SIG-M5 treated with dmso at 0.1 percent for 504 hours (cell line): ENCODE data around the gene MICAL3.

Experiments
- DNase-seq: peaks from one replicate; lab custom pipeline; 2025; ENCODE audit not compliant: unreplicated experiment; lab: John Stamatoyannopoulos, UW

The MICAL3 gene

GRCh38 chr22:17917490-17917983, 106.8 kb downstream of the MICAL3 start:
- no peak for DNase-seq

GRCh38 chr22:17916226-17916889, 108.0 kb downstream of the MICAL3 start:
- no peak for DNase-seq

GRCh38 chr22:17915676-17916075, 108.7 kb downstream of the MICAL3 start:
- no peak for DNase-seq

- DNase-seq: no peak
Measured at GRCh38 chr22:17915188-17915587, 109.2 kb downstream of the MICAL3 start.

DNA sequence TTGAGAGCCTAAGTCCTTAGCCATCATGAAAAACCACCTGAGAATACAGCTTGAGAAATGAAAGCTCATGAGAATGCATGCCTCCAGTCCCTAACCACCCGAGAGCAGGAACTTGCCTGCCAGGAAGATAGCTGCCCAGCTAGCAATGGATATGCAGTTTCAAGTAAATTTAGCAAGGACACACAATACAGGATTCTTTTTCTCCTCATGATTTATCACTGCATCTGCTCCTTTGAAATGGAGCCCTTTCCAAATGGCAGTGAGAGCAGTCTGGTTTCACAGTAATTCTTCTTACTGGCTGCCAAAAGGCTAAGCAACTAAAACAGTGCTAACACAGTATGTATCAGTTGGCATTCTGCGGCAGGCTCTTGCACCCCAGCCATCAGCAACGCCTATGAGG, 109.9 kb downstream of the MICAL3 start:
- no peak for DNase-seq

DNA sequence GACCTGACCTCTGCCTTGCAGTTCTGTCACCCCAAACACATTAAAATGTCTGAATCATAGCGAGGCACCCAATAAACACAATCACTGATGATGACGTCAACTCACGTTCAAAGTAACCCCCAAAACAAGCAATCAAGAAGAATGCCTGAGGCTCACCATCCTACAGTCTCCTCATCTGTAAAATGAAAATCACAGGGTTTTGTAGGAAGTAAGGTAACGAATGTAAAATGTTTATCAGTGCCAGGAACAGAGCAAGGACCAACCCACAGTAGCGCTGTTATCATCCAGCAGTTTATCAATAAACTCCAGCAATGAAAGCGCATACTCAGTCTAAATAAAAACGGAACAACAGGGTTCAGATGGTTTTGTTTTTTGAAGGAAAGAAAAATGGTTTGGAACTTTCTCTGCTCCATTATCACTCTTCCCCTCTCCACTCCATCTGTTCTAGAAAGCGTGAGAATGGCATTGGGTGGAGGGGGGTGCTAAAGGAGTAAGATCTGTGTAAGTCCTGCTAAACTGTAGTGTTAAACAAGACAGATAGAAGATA, 110.5 kb downstream of the MICAL3 start:
- no peak for DNase-seq

- no peak for DNase-seq
Measured at GRCh38 chr22:17912945-17913721, 111.2 kb downstream of the MICAL3 start.

DNA sequence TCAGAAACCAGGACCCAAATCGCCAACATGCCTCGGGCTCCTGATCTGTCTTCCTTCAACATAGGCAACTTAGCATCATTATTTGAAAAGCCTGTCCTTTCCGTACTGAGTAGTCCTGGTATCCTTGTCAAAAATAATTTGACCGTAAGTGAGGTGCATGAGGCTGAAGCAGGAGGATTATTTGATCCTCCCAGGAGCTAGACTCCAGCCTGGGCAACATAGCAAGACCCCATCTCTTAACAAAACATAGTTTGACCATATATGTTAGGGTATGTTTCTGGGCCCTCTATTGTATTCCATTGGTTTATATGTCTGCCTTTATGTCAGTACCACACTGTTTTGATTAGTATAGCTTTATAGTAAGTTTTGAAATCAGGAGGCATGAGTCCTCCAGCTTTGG, 112.5 kb downstream of the MICAL3 start:
- DNase-seq: no peak

GRCh38 chr22:17911312-17911705, 113.1 kb downstream of the MICAL3 start:
- DNase-seq: no peak

DNA sequence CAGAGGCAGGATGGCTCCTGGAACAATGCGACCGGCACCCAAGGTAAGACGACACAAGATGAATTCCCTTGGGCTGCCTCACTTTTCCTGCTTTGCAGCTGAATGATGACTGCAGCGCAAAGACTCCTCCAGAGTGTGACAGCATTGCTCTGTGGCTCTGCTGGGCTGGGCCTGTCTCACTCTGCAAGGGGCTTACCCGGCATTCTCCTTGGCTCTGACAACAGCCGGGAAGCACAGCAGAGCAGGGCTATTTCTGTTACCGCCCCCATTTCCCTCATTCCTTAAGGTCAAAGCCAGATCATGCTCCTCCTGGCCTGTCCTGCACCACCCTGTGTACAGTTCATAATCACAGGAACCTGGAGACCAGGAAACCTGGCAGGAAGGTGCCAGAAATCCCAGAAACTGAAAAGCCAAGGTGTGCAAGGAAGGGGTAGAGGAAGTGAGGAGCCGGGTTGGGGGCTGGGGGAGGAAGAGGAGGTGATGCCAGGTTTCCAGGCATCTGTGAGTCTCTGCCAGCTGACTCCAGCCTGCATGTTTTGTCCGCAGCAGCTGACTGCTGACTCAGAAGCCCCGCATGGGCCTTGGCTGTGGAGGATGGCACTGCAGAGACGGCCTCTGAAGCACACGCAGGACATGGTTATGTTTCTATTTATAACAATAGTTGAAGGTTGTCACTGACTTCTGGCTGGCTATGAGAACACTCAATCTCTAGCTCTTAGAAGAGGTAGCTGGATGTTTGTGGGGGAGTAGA, 113.6 kb downstream of the MICAL3 start:
- no peak for DNase-seq

- no peak for DNase-seq
Measured at GRCh38 chr22:17907748-17908051, 116.7 kb downstream of the MICAL3 start.

DNA sequence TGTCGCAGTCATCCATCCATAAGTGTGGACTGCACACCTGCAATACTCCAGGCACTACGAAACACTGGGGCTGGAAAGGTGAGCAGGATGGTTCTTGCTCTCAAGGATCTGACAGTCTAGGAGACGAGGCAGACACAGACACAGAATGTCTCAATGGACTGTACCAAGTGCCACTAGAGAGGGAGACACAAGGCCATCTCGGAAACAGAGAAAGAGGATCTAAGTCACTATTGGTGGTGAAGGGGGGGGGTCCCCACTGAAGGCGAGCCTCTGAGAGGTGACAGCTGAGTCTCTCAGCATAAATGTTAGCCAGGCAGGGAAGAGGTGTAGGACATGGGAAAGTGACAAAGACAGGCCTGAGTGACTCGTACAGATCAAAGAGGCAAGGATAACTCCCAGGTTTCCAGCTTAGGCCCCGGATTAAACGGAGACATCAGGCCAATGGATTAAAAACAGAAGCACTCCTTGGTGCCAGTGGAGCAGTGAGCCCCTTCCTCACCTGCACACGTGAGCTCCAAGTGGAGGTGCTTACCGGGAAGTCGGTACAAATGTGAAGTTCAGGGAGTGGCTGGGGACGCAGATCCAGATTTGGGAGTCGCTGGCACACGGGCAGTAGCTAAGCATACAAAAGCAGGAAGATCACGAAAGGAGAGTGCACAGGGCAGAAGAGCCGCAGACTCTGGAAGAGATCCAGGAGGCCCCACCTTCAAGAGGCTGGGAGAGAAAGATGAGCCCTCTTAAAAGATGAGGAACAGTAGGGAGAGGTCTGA, 117.2 kb downstream of the MICAL3 start:
- DNase-seq: no peak

- no peak for DNase-seq
Measured at GRCh38 chr22:17905445-17905844, 118.9 kb downstream of the MICAL3 start.

DNA sequence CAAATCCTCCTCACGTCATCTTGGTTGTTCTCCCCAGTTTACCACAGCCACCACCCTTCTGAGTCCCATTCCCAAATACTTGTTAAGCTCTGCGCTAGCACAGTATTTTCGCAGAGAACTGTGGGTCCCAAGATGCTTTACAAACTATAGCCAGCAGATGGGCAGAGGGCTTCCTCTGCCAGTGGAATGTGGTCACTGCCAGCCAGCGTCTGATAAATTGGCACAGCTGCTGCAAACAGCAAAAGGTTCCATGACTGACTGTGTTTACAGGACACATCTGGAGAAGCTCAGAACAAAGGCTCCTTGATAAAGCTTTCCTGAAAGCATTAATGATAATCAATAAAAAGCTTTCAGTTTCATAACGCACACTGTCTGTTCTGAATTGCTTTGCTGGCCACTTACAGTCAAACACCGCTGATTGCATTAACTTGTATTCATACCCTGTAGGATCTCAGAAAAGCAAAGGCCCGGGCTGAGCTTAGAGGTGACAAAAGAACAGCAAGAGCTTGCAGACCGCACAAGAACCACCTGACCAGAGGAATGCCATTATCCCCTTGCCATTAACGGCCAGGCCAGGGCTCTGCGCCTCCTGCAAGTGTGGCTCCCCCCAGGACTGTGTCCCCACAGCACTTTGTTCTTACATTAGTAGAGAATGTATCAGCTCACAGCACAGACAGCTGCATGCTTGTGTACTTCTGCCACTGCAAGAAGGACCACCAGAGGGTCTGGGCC, 120.6 kb downstream of the MICAL3 start:
- DNase-seq: no peak

DNA sequence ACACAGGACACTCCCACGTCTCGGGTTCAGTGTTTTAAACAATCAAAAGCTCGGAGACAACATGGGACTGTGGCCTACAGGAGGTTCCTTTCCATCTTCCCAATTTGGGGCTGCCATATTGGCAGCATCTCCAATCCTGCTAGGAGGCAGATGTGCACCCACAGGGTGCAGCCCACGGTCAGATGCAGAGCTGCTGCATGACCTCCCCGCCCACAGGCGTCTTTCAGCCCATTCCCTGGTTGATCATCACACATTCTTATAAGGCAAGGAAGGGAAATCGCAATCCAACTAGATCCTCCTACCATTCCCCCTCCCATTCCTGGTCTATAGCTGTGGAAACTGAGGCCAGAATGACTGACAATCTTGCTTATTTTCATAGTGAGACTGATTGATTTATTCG, 121.4 kb downstream of the MICAL3 start:
- no peak for DNase-seq

DNA sequence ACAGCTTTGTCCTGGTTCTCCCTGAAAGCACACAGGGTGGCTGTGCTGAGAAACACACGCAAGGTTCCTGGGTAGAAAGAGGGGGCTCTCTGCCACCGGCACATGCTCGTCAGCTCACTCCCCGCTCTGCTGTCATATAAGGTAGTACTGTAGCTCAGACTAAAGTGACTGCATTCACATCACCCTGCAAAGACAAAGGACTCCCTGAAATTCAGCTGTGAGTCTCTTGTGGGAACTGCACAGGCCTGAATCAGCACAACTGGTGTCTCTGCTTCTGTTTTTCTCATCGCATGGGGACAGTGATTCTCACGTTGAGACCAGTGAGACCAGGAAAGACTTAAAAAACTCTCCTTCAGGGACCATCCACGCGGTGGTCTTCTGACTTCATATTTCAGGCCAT, 126.0 kb downstream of the MICAL3 start:
- no peak for DNase-seq

DNA sequence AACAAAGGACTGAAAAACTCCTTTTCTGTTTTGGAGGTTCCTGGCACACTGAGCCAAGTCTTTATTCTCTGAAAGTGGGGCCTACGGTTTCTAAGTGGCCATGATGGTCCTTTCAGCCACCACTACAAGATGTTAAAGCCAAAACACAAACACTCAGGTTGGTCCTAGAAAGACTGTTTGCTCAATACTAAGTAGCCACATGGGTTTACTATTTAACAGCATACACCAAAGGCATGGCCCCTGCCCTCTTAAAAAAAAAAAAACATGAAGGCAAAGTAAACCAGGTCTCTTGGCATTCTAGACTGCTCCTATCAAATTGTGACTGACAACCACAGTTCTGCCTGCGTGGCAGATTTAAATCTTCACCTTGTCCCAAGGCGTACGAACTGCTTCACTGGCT, 126.5 kb downstream of the MICAL3 start:
- DNase-seq: no peak

DNA sequence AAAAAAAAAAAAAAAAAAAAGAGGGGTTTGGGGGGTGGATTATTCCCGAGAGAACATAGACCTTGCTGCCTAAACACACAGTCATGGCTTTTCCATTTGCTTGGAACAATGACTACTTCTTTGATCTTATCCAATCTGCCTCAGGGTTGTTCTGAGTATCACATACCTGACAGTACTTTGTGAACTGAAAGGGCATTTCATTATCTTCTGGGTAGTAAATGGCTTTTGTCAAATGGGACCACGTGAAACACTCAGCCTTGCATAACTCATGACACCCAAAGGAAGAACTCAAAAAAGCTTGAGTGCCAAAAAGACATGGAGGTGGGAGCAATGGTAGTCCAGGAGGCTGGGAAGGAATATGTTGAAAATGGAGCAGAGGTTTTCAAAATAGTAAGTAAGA, 126.9 kb downstream of the MICAL3 start:
- DNase-seq: no peak

GRCh38 chr22:17896586-17896985, 127.8 kb downstream of the MICAL3 start:
- no peak for DNase-seq

DNA sequence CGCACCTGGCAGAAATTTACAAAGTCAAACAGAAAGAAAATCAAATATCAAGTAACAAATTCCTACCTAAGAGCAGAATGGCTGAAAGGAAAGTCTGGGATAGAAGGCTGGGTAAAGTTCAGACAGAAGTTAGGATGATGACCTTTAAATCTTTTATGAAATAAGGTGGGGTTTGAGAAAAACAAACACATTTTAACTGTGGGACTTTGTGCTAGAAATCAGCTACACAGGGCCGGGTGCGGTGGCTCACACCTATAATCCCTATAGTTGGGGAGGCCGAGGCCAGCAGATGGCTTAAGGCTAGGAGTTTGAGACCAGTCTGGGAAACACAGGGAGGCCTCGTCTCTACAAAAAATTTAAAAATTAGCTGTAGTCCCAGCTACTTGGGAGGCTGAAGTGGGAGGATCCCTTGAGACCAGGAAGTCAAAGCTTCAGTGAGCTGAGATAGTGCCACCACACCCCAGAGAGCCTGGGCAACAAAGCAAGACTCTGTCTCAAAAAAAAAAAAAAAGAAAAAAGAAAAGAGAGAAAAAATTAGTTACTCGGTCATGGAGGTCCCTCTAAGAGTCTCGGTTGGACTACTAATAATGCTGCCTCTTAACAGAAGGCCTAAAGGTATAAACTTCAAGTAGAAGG, 130.3 kb downstream of the MICAL3 start:
- no peak for DNase-seq
